Stimulated activated CD4-positive, alpha-beta T cell treated with anti-CD3 and anti-CD28 coated beads, Interleukin-12 subunit alpha, Interleukin-12 subunit beta, amount 100 ng/mL, for 4 hours (primary cell): ENCODE measurements around the gene KIF5B.
"Not testable (repeated sequence)": the region's sequence is repeated elsewhere in the genome, so short reads cannot be mapped to it uniquely, and the experiment has no call there.

Experiments used
- DNase-seq: peaks from one replicate; pipeline ENCODE4 v3.0.0-alpha.2; 2020

The KIF5B gene

GRCh38 chr10:32057036-32057372 is 779 bp upstream of the KIF5B start:
- DNase-seq = no peak

GRCh38 chr10:32055478-32056135 is 618 bp downstream of the KIF5B start:
- peak; percentile 42 for DNase-seq

GRCh38 chr10:32054094-32054493 is 2.1 kb downstream of the KIF5B start:
- no peak for DNase-seq

GRCh38 chr10:32053392-32053791 is 2.8 kb downstream of the KIF5B start:
- not testable (repeated sequence) for DNase-seq

- DNase-seq = no peak
Observed at GRCh38 chr10:32051926-32052325, 4.3 kb downstream of the KIF5B start.

GRCh38 chr10:32050177-32050576 is 6.0 kb downstream of the KIF5B start:
- no peak for DNase-seq

GRCh38 chr10:32049113-32049512 is 7.1 kb downstream of the KIF5B start:
- DNase-seq = no peak

GRCh38 chr10:32048282-32048681 is 7.9 kb downstream of the KIF5B start:
- DNase-seq = no peak

GRCh38 chr10:32047881-32048280 is 8.3 kb downstream of the KIF5B start:
- no peak for DNase-seq

GRCh38 chr10:32046151-32046550 is 10.1 kb downstream of the KIF5B start:
- DNase-seq = no peak

GRCh38 chr10:32042730-32043129 is 13.5 kb downstream of the KIF5B start:
- DNase-seq = not testable (repeated sequence)

- no peak for DNase-seq
Observed at GRCh38 chr10:32041290-32042028, 14.8 kb downstream of the KIF5B start.

GRCh38 chr10:32039734-32040133 is 16.5 kb downstream of the KIF5B start:
- DNase-seq = no peak

- no peak for DNase-seq
Observed at GRCh38 chr10:32038777-32039176, 17.4 kb downstream of the KIF5B start.

- no peak for DNase-seq
Observed at GRCh38 chr10:32036922-32037321, 19.3 kb downstream of the KIF5B start.

GRCh38 chr10:32035038-32035437 is 21.2 kb downstream of the KIF5B start:
- no peak for DNase-seq

- DNase-seq = no peak
Observed at GRCh38 chr10:32033171-32033570, 23.1 kb downstream of the KIF5B start.

- DNase-seq = no peak
Observed at GRCh38 chr10:32031920-32032319, 24.3 kb downstream of the KIF5B start.

GRCh38 chr10:32031424-32031823 is 24.8 kb downstream of the KIF5B start:
- DNase-seq = no peak

GRCh38 chr10:32028710-32029109 is 27.5 kb downstream of the KIF5B start:
- DNase-seq = no peak

- DNase-seq = no peak
Observed at GRCh38 chr10:32023264-32023663, 33.0 kb downstream of the KIF5B start.

- DNase-seq = no peak
Observed at GRCh38 chr10:32017044-32017443, 39.2 kb downstream of the KIF5B start.

- no peak for DNase-seq
Observed at GRCh38 chr10:32015386-32015785, 40.8 kb downstream of the KIF5B start.

- no peak for DNase-seq
Observed at GRCh38 chr10:32007026-32007425, 49.2 kb downstream of the KIF5B start.

GRCh38 chr10:32005050-32005449 is 51.2 kb downstream of the KIF5B start:
- DNase-seq = no peak
